GM21723 (cell line): ENCODE results near the gene RAD18.

ENCODE experiments used
- ATAC-seq: cut with Tn5 transposase; IDR thresholded peaks from one replicate; pipeline ENCODE4 v1.9.1; 2021; ENCODE audit warnings: mild to moderate bottlenecking, moderate library complexity; ENCODE audit not compliant: unreplicated experiment

Gene RAD18

DNA sequence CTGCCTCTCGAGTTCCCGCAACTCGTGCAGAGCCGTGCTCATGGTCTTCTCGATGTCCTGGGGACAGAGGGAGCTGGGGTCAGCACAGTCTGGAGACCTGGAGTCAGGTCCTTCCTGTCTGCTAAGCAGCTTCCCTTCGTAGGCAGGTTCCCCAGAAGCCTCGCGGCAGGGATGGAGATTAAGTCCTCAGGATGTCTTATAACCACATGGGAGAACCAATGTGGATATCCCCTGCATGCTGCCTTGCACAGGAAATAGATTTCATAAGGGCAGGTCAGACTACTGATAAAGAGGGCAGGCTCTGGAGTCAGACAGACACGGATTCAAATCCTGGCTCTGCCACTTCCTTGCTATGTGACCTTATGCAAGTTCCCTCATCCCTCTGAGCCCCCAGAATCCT is 22.6 kb upstream of the RAD18 start:
- ATAC-seq: no peak

DNA sequence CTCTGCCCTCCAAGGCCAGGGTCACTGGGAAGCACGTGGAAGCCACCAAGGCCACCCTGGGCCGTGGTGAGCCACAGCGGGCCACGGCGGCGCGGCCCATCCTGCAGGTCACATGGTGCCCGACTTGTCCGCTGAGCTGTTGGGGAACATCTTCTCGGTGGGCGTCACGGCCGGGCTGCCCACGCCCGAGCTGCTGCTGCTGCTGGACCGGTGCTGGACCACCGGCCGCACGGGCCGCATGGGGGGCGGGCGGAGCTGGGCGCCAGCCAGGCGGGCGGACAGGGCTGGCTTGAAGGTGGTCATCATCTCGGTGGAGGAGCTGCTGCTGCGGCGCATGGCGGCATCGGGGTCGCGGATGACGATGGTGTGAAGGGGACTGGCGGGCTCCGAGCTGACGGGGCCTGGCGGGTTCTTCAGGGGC is 22.1 kb upstream of the RAD18 start:
- ATAC-seq: no peak

DNA sequence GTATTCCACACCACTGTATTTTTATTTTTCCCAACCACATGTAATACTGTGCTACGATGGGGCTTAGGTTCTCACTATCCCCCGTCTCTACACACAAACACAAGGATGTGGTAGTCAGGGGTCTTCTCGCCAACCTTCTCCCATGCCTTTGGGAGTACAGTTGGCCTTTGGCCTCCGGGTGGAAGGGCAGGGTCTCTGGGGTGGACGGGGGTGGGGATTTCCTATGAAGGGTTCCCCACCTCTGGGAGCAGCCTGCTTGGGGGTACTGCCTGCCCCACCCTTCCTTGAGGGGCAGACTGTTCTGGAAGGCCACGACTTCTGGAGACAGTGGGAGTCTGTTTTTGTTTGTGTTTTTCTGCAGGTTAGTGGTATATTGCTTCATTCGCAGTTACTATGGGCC is 21.3 kb upstream of the RAD18 start:
- no peak for ATAC-seq

DNA sequence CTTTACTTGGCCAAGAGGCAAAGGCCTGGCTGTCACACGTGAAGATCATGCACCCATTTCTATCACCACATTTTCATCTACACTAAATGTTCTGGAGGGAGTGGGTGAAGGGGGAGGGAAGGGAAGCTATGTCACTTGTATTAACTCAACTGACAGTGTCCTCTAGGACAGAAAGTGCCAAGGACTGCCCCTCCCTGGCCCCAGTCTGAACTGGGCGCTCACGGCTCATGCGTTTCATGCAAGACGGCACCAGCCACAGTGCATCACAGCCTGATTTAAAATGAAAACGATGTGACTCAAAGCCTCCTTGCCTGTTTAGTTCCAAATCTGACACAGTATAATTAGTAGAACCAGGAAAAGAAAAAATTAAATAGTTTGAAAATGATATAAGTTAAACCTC is 20.8 kb upstream of the RAD18 start:
- no peak for ATAC-seq

DNA sequence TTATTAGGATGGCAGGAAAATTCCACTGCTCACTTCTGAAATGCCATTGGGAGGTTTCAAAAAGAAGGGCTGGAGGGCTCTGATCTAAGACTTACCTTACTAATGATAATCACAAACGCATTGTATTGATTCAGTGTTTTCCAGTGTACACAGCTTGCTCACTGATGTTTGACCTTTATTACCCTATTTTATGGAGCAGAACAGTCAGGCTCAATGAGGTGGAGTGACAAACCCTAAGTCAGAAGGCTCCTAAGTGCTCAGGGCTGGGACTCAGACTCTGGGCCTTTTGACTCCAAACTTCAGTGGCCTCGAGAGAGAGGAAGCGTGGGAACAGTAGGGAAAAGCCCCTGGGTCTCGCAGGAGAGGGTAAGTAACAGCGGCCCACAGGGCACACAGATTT is 20.3 kb upstream of the RAD18 start:
- no peak for ATAC-seq

DNA sequence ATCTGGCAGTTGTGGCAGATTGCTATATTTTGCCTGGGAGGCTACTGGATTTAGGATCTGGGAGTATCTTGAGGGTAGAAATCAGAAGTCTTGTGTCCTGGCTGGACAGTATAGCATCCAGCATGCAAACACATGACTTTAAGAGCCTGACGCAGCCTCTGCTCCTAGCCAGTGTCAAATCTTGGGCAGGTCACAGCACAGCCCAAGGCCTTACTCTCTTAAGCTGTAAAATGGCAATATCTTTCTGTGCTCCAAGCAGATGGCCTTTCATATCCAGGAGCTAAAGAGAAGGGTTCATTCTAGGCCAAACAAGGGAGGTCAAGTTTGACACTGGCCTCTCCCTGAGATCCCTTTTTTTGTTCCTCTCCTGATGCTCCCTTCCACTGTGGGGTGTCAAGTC is 19.8 kb upstream of the RAD18 start:
- no peak for ATAC-seq

DNA sequence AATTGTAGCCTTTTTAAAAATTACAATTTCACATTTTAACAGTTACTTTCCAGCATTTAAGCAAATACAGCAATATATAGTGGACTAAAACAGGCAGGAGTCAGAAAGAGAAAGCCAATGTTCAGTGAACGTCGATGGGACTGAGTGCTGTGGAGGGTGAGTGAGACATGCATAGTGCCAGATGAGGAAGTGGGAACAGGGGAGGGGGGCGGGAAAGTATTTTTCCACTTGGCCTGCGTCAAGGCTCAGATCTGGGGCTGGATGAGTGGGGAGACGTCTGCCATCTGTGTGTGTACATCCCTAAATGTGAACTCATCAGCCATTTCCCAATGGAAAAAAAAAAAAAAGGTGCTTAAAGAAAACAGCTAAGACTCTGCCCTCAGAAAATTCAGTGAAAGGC is 19.2 kb upstream of the RAD18 start:
- no peak for ATAC-seq

DNA sequence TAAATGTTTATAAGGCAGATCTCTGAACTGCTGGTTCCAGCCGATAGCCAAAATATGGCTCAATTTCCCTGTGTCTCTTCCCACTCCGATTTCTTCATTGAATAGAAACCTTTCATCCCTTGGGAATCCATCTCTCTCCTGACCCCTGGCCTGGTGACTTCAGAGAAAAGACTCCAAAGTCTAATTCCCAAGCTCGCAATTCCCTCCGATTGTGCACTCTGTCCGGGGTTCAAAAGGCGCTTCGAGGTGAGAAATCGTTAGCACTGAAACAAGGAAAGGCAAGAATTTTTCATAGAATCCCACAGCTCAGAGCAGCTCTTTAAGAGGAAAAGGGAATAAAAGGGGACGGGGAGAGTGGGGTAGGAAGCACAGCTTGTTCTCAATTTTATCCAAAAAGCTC is 18.4 kb upstream of the RAD18 start:
- ATAC-seq: no peak

DNA sequence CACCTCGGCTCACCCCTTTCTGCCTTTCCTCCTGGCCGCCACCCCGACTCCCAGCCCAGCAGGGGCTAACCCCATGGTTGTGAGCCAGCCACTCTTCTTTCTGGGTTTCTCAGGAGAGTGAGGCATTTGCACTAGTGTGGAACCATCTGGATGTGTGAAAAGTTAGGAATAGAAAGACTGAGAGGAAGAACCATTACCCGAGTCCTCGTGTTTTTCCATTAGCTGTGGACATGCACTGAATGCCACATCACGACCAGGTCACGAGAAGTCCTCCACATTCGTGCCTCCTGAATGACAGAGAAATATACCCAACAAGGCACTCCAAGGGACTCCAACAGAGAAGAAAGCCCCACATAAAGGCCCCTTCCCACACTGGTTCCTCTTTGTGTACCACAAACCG is 18.0 kb upstream of the RAD18 start:
- no peak for ATAC-seq

DNA sequence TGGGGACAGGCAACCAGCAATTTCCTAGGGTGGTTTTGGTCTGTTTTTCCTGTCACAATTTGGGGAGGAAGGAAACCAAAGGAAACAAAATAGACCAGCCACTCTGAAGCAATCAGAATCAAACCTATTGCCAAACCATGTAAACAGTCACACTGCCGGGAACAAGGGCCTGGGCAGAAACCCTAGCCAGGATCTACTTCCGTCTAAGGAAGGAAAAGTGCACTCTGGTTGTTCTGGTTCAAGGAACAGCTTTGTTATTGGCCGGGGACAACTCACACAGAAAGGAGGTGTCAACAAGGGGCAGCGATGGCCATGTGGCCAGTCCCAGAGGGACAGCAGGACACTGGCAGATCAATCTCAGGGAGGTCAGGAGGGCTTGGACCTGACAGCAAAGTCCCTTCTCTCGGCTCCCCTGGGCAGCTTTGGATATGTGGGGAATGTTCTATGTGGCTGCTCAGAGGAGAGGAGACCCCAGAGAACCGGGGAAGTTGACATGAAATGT is 17.5 kb upstream of the RAD18 start:
- ATAC-seq: no peak

DNA sequence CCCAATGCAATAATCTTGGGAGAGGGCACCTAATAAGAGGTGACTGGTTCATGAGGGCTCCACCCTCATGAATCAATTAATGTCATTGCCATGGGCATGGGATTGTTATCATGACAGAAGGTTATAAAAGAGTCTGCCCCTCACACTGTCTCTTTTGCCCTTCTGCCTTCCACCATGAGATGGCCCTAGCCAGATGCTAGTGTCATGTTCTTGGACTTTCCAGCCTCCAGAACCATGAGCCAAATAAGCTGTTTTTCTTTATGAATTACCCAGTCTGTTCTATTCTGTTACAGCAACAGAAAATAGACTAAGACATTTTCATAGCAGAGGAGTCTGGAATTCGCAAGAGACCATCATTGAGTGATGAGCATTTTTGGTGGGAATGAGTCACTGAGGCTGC is 16.0 kb upstream of the RAD18 start:
- ATAC-seq: no peak

DNA sequence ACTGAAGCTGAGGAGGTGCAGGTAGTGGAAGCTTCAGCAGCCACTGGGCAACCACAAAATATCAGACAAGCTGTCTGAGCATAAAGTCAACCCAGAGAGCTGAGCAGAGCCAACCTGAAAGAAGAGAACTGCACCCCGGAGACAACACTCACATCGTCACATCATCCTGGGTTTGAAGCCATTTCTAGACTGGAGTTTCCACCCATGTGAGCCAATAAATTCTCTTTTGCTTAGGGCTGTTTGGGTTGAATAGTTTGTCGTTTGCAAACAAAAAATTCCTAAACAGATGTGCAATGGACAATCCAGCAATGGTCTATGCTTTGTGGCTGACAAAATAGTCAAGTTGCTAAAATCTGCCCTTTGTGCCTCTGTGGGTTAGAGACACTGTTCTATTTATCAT is 15.3 kb upstream of the RAD18 start:
- no peak for ATAC-seq

DNA sequence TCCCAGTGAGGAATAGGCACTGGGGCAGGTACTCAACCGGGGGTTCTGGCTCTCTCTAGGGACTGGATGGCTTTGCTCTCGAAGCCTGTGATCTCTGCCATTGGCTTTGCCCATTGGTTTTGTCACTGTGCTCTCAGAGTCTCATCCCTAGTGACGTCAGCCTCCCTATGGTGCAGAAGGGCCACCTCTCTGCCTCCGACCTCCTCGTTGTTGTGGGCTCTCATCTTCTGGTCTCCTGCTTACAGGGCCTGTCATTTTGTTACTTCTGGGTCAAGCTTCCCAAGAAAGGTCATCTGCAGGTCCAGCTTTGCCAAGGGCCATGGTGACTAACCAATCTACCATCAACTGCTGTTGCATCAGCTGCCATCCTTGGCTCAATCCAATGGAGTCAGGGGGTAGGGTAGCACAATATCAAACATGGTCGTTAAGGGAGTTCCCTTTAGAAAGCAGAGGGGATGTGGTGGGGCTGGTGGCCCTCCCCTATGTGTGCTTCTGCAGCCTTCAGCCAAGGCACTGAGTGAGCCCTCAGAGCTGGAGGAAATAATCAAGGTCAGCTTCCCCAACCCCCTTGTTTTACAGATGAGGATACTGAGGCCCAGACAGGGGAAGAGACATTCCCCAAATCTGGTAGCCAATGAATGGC is 13.4 kb upstream of the RAD18 start:
- ATAC-seq: no peak

DNA sequence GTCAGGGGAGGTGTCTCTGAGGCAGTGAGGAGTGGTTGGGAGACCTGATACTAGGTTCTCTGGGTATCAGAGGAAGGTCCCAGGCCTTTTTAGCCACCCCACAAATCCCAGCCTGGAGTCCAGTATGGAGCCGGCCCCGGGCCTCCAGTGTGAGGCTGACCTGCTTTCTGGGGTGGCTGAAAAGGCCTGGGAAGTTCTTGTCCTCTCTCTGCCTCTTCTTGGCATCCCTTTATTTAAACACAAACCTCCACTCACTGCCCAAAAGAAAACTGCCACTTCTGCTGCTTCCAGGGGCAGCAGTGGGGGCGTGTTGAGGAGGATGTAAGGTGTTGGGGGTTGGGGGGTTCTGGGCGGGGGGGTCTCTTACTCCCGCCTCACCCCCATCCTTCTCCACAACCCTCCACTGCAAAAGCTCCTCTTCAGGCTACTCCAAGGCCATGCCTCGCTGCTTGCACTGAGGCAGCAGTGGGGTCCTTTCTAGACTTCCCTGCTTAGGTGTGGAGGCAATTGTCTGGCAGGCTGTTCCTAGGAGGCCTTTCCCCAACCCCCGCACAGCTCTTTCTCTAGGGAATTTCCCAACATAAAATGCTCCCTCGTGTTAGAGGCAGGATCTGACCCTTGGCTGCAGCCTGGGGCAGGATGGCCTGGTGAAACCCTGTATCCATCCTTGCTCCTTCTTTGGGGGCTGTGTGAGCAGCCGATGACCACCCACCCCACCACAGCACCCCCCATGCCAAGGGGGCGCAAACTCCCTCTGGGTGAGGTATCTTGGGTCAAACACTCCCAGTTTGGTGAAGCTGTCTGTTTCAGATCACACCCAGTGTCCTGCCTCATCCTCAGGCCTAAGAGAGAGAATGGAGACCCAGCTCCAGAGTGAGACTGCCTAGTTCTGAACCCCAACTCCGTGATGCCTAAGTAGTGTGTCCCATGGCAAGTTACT is 12.1 kb upstream of the RAD18 start:
- no peak for ATAC-seq

DNA sequence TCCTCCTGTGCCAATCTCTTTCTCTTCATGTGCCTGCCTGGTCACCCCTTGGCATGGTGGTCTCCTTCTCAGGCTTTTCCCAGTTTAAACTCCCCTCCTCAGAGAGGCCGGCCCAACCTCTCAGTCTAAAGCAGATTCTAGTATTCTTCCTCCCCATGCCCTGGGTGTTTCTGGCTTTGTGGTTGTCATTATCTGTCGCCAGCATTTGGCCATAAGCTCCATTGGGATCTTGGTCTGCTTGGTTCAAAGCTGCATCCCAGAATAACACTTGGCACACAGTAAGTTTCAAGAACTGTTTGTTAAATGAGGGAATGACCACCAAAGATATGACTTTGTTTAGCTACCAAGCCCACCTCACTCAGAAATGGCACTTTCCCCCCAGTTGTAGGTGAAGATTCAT is 11.2 kb upstream of the RAD18 start:
- no peak for ATAC-seq

DNA sequence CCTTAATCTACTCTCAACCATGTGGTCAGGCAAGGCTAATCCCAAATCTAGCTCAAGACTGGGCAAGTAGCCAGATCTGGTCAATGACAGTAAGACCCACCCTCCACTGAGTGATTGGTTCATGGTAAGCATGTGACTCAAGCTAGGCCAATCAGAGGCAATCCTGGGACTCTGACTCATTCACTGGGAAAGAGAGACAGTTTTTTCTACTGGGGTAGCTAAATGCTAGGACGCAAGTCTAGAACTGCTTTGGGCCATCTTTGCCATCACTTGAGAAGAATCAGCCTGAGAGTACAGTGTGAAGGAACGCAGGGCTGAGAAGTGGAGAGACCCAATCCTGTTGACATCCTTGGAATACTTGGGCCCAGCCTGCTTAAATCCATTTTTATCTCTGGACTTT is 9.4 kb upstream of the RAD18 start:
- ATAC-seq: no peak

DNA sequence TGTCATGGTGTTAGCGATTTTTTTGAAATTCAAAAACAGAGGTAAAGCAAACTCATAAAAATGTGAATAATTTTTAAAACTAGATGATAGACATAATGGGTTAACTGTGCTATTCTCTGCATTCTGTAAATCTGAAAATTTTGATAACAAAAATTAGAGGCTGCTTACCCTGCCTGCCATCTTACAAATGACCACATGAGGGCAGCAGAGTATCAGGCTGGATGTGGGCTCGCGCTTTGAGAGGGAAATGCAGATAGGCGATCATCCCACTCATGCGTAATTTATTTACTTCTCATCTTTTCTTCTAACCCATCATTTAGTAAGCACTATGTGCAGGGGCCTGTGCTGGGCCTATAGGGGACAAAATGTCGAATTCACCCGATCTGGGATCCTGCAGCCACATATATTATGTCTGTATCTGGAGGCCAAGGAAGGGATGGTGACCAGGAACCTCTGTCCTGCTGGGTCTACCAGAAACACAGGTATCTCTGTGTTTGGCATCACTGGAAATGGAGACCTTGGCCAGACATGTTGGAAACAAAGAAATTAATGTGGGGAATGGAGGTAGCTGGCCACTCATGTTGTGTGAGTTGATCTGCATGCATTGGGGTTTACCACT is 7.8 kb upstream of the RAD18 start:
- ATAC-seq: peak; percentile 66

DNA sequence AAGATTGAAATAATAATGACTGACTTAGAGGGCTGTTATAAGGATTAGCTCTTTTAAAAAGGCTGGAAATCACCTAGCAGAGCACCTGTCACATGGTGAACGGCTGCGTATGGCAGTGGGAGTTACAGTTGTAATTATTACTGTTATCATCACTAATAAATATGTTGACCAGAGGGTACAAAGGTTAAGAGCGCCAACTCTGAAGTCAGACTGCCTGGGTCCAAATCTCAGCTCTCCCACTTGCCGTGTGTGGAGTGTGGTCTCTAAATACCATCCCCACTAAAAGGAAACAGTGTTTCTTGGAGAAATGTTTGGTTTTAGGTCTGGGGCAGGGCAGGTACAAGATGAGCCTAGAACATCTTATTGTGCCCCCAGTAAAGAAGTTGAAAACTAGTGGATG is 6.0 kb upstream of the RAD18 start:
- no peak for ATAC-seq

DNA sequence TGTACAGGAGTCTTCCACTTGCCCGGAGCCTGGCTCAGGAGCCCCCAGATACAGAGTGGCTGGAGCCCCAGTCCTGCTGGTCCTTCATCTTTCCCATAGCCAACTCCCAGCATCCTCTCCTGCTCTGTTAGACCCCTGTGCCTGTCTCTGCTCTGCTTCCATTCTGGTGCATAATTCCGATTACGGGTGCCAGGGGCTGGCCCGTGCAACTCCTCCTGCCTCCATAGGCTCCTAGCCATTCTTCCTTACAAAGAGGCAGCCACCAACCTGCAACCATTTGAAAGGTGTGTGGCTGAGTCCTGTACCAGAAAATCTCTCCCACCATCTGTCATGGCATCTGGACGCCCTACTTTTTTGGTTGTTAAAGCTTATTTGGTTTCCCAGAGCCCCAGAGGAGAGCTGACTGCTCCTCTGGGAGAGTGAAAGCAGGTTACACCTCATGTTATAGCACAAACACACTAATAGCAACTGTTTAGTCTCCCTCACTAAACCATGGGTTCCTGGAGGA is 5.2 kb upstream of the RAD18 start:
- ATAC-seq: no peak

DNA sequence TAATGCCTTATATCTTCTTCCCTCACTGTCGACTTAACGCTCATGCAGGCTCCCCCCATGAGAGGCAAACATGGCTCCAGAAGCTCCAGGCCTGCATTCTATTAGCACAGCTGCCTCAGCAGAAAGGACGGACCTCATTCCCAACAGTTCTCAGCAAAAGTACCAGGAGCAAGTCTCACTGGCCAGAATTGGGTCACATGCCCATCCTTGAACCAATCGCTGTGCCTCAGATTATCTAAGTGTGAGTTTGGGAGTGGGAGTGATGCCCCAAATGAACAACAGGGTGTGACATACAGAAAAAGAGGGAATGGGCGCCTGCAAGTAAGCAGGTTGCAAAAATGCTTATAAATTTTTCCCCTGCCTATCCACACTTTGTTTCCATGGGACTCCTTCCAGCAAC is 4.3 kb upstream of the RAD18 start:
- ATAC-seq: no peak

DNA sequence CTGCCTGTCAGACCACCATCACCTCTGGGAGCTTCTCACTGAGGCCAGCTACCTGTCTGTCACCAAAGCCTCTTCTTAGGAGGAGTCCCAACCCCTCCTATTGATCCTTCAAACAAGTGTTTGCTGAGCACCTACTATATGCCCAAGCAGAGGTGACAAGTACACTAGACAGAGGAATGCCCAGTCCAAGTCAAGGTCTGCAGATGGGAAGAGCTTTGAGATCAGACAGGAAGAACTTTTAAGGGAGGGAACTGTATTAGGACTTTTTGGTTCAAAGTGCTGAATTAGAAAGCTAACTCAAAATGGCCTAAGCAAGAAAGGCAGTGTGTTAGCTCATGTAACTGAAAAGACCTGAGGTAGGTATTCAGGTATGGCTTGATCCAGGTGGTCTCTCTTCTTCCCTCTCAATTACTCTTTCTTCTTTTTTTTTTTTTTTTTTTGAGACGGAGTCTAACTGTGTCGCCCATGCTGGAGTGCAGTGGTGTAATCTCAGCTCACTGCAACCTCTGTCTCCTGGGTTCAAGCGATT is 3.6 kb upstream of the RAD18 start:
- no peak for ATAC-seq
